Hematopoietic multipotent progenitor cell treated with erythropoietin and hydrocortisone succinate and interleukin-3 and kit ligand, for 4 days (in vitro differentiated cells): ENCODE measurements around the gene CLK3.
"Not testable (repeated sequence)": the region's sequence is repeated elsewhere in the genome, so short reads cannot be mapped to it uniquely, and the experiment has no call there.

ENCODE experiments used
- DNase-seq: peaks from one replicate; pipeline ENCODE4 v3.0.0-alpha.2; 2015

CLK3 gene

GRCh38 chr15:74621936-74622335, 6.3 kb downstream of the CLK3 start:
- DNase-seq = no peak

- no peak for DNase-seq
Observed at GRCh38 chr15:74622758-74623157, 7.1 kb downstream of the CLK3 start.

GRCh38 chr15:74624020-74624602, 8.5 kb downstream of the CLK3 start:
- no peak for DNase-seq

- no peak for DNase-seq
Observed at GRCh38 chr15:74625693-74626092, 10.1 kb downstream of the CLK3 start.

- DNase-seq = no peak
Observed at GRCh38 chr15:74626336-74626735, 10.7 kb downstream of the CLK3 start.

GRCh38 chr15:74626752-74627692, 11.4 kb downstream of the CLK3 start:
- peak; percentile 49 for DNase-seq

- DNase-seq = no peak
Observed at GRCh38 chr15:74627766-74628165, 12.1 kb downstream of the CLK3 start.

- no peak for DNase-seq
Observed at GRCh38 chr15:74628199-74628598, 12.6 kb downstream of the CLK3 start.

GRCh38 chr15:74628949-74629348, 13.3 kb downstream of the CLK3 start:
- DNase-seq = no peak

GRCh38 chr15:74629696-74630095, 14.1 kb downstream of the CLK3 start:
- DNase-seq = not testable (repeated sequence)

- DNase-seq = no peak
Observed at GRCh38 chr15:74630284-74631086, 14.8 kb downstream of the CLK3 start.

- DNase-seq = no peak
Observed at GRCh38 chr15:74631087-74631385, 15.4 kb downstream of the CLK3 start.

- no peak for DNase-seq
Observed at GRCh38 chr15:74631408-74631807, 15.8 kb downstream of the CLK3 start.

GRCh38 chr15:74631935-74632560, 16.4 kb downstream of the CLK3 start:
- DNase-seq = peak; percentile 80

- no peak for DNase-seq
Observed at GRCh38 chr15:74632601-74633000, 17.0 kb downstream of the CLK3 start.

GRCh38 chr15:74633781-74634180, 18.1 kb downstream of the CLK3 start:
- DNase-seq = no peak

GRCh38 chr15:74635228-74635627, 19.6 kb downstream of the CLK3 start:
- peak; percentile 88 for DNase-seq

GRCh38 chr15:74636984-74637383, 21.3 kb downstream of the CLK3 start:
- DNase-seq = peak; percentile 39

- DNase-seq = peak; percentile 23
Observed at GRCh38 chr15:74641151-74641550, 25.5 kb downstream of the CLK3 start.

- no peak for DNase-seq
Observed at GRCh38 chr15:74642348-74642733, 26.7 kb downstream of the CLK3 start.

- peak; percentile 86 for DNase-seq
Observed at GRCh38 chr15:74642734-74643664, 27.4 kb downstream of the CLK3 start.

GRCh38 chr15:74643665-74644204, 28.1 kb downstream of the CLK3 start:
- no peak for DNase-seq
